Mesenteric fat pad (tissue), 1 donor: Measurements from ENCODE around the gene CALHM1. TPM values are rescaled to one million over a fixed set of nuclear protein-coding genes. Genes with fewer than 3 reads are reported as not detected.
"Not testable (repeated sequence)": the region's sequence is repeated elsewhere in the genome, so short reads cannot be mapped to it uniquely, and the experiment has no call there.

Experiments used
- DNase-seq: peaks from one replicate; pipeline ENCODE4 v3.0.0-alpha.2; 2020; ENCODE audit warnings: low spot score
- long read RNA-seq: library from polyadenylated mRNA; unstranded; transcript quantifications from one replicate; pipeline ENCODE4 v2.0.0, GENCODE V29; 2020
- total RNA-seq: library from RNA; stranded (reverse); fragmentation: NEBNext Ultra II Directional; extraction: Animal tissue kit (Norgen Biotek cat#: 25700); gene quantifications from one replicate; pipeline ENCODE4 v1.2.1, GENCODE V29; 2021
- donor health status: DM: yes; HTN: yes; CAD: no.

The CALHM1 gene, protein sequence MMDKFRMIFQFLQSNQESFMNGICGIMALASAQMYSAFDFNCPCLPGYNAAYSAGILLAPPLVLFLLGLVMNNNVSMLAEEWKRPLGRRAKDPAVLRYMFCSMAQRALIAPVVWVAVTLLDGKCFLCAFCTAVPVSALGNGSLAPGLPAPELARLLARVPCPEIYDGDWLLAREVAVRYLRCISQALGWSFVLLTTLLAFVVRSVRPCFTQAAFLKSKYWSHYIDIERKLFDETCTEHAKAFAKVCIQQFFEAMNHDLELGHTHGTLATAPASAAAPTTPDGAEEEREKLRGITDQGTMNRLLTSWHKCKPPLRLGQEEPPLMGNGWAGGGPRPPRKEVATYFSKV
- not detected for total RNA-seq
- long read RNA-seq: 0 reads

DNA sequence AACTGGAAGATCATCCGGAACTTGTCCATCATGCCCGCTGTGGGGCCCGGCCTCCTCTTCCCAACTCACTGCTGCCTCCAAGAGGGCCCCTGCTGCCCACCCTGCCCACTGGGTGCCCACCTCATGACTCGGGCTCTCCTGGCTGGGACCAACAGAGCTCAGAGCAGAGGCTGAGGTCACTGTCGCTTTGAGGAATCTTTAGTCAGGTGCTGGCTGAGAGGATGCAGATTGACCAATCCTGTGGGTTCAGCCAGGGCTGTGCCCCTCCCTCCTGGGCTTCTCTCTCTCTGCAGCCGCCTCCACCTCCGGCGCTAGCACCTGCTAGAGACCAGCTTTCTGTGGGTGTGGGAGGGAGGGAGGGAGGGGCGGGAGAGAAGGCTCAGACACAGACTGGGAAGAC lies at the start of gene CALHM1:
Gene CALHM1 (minus strand): TSS at position 181 of the 400 bp plus-strand sequence. CDS start 149 bp downstream, at position 32.
- DNase-seq: no peak

DNA sequence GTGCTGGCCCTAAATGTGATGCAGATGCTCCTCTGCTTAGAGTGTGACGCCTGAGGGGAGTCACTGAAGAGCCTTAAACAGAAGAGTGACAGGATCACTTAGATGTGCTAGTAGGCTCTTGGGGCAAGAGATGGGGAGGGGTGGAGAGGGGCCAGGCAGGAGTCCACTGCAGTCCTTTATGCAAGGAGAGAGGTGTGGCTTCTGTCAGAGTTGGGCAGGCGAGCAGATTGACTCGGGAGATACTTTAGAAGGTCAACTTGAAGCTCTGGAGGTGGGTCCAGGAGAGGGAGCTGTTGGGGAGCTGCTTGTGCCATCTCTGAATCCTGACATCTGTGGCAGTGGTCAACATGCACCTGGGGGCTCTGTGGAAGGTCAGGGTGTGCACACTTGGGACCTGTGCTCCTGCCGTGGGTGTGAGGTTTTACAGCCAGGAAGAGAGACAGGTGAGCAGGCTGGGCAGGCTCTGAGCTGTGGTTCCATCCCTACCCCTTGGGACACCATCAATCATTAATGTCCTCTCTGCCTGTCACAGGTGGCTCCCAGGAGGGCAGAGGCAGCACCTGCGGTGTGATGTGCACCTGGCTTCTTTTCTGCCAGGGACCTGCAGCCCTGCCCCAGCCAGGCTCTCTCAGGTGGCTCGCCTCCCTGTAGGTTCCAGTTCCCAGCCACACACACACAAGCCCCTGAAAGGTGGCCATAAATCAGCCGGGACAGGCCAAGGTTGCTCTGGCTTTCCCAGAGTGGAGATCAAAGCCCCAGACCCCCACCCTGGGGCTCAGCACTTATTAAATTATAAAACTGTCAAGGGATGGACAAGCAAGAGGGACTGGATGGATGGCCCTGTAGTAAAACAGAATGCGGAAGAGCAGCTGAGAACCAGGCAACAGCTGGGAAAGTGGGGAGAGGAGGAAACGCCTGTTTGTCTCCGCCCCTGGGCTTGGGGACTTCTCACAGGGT lies 48.8 kb upstream of the CALHM1 start:
- peak; percentile 72 for DNase-seq

- no peak for DNase-seq
These were observed 47.4 kb upstream of the CALHM1 start for GRCh38 chr10:103506061-103506460.

GRCh38 chr10:103504181-103504783 lies 45.6 kb upstream of the CALHM1 start:
- peak; percentile 16 for DNase-seq

DNA sequence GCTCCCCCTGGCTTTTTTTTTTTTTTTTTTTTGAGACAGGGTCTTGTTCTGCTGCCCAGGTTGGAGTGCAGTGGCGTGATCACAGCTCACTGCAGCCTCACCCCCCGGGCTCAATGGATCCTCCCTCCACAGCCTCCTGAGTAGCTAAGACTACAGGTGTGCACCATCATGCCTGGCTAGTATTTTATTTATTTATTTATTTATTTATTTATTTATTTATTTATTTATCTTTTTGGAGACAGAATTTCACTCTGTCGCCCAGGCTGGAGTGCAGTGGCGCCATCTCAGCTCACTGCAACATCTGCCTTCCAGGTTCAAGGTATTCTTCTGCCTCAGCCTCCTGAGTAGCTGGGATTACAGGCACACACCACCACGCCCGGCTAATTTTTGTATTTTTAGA lies 45.1 kb upstream of the CALHM1 start:
- not testable (repeated sequence) for DNase-seq

DNA sequence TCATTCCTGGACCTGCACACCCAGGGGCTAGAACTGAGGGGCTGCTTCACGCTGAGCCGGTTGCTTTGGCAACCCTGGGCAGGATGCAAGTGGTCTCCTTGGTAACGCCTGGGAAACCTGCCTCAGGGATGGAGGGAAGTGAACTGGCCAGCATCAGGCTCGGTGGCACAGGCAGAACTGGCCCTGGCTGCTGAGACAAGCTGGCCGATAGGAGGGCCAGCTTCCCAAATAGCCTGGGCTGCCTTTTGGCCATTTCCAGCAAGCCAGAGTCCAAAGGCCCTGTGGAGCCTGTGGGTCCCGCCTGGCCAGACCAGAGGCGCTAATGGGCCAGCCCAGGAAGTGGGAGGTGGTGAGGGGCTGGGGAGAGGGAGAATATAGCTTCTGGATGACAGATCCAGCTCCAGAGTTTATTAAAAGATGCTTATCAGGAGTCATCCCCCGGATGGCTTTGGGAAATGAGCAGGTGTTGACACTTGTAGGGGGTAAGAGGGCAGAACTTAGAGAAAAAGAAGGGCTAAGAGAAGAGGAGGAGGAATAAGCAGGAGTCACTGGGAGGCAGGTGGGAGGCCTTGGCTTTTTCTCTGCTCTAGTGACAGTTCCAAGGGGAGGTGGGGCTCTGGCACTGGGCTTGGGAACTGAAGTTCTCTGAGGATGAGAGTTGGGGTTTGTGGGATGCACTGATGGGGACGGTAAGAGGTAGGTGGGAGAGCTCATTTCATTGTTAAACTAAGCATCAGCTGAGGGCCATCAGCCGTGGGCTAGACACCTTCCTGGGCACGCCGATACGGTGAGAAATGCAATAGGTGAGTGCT lies 44.4 kb upstream of the CALHM1 start:
- DNase-seq: no peak

- no peak for DNase-seq
These were observed 42.5 kb upstream of the CALHM1 start for GRCh38 chr10:103501186-103501585.

DNA sequence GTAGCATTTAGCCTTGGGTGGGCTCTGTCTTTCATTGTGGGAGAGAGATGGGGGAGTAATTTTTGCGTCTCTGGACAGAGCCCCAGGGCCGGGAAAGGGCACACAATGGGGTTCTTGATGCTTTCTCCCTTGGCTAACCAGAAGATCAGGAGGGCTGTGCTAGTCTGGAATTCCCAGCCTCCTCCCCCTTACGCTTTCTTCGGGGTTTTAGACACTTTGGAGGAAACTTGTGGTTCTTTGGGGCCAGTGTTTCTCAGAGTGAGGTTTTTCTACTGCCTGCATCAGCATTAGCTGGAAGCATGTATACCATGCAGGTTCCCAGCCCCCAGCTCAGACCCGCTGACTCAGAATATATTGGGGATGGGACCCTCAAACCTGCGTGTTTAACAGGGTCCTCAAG lies 41.8 kb upstream of the CALHM1 start:
- no peak for DNase-seq

DNA sequence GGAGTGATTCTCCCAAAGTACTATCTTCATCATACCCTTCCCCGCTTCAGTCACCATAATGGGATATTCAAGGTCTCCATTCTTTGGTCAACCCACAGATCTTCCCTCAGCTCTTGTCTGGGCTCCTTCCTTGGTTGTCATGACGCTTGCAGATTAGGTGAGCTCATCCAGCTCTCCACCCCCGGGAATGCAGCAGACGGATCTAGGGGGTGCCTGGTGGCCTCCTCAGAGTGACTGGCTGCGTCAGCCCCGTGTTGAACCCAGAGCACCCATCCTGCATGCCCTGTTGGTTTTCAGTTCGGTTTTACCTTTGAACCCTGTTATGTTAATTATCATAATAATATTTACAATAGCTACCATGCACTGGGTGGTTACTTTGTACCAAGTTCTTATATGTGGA lies 41.2 kb upstream of the CALHM1 start:
- DNase-seq: no peak

DNA sequence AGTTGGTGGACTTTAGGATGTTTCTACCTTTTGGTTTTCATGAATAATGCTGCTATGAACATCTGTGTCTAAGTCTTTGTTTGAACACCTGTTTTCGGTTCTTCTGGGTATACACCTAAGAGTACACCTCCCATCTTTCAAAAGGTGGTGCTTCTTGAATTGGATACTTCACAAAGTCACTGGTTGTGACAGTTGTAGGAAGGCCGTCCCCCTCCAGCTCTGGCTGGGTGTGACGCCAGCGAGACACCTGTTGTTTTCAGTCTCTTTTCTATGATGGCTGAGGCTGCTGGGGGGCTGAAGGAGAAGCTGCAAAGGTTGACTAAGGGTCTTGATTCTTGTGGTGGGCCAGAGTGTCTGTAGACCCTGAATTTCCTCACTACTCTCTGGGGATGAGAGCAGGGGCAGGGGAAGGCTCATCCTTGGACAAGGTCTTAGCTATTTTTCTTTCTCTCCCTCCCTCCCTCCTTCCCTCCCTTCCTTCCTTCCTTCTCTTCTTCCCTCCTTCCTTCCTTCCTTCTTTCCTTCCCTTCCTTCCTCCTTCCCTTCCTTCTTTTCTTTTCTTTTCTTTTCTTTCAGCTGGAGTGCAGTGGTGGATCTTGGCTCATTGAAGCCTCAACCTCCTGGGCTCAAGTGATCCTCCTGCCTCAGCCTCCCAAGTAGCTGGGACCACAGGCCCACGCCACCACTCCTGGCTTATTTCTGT lies 40.4 kb upstream of the CALHM1 start:
- no peak for DNase-seq

GRCh38 chr10:103497161-103497915 lies 38.6 kb upstream of the CALHM1 start:
- DNase-seq: no peak

DNA sequence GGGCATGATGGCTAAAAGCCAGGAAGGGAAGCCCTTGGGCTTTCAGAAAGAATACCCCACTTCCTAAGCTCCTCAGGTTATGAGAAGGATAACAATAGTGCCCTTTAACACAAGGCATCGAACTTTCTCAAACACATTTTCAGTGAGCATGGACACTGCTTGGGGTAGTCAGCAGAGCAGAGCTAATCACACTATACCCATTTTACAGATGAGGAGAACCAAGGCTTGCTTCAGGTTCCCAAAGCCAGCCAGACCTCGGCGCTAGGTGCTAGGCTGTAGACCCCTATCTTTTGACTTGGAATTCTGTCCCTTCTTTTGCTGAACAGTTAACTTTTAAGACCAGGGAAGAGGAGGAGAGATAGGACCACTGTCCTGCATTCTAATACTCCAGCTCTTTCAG lies 36.6 kb upstream of the CALHM1 start:
- DNase-seq: no peak

- DNase-seq: no peak
These were observed 35.5 kb upstream of the CALHM1 start for GRCh38 chr10:103493916-103494877.

- DNase-seq: no peak
These were observed 34.7 kb upstream of the CALHM1 start, which contains the start of gene NEURL1 for GRCh38 chr10:103493362-103493915. NEURL1 (plus strand) TSS chr10:103493705; CDS start chr10:103494388, 683 bp downstream.

GRCh38 chr10:103492655-103493261 lies 34.1 kb upstream of the CALHM1 start:
- no peak for DNase-seq

DNA sequence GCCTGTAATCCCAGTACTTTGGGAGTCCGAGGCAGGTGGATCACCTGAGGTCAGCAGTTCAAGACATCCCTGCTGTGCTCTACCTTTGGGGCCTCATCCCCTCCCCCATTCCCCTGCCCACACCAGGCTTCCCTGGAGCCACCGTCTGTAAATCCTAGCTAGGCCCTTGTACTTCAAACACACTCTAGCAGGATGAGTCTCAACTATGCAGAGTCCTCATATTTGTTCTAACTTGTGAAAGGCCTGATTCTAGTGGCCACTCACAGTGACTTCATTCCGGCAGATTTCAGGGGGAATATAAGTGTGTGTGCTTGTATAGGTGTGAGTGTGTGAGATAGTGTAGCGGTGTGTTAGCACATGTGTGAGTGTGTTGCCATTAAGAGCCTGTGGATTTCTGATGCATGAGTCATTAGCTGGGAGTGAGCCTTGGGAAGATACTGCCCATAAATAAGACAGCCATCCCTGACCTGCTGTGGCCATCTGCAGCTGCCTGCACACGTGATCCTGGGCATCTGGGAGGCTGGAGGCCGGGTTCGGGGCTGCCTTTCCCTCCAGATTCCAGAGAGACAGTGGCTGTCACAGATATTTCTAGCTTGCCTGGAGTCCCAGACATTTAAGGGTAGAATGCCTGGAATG lies 33.1 kb upstream of the CALHM1 start:
- DNase-seq: no peak

DNA sequence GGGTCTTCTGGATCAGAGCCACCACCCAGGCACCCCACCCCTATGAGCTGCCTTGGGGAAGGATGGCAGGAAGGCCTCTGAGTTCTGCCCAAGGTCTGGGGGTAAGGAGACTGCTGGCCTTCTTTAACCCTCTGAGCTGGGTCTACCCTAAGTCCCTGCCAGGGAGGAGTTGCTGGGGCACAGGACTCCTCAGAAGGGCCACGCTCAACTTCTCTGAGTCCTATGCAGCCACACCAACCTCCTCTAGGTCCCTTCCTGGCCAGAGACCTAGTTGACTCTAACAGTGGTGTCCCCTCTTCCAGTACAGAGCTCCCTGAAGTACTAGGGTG lies 32.2 kb upstream of the CALHM1 start:
- no peak for DNase-seq
